22Rv1 (cell line): ENCODE measurements around the gene GLS2.

Source experiments
- ZFX ChIP-seq: fragments of 450-650 bp; IDR thresholded peaks from 2 replicates; pipeline ENCODE4 v1.6.1; 2017; ENCODE audit warnings: antibody characterized with exemption, borderline replicate concordance
- TF ChIP-seq, protein P1 (sequence below): fragments of 450-650 bp; IDR thresholded peaks from 2 replicates; pipeline ENCODE4 v1.5.1; 2017; ENCODE audit warnings: mild to moderate bottlenecking

DNA sequence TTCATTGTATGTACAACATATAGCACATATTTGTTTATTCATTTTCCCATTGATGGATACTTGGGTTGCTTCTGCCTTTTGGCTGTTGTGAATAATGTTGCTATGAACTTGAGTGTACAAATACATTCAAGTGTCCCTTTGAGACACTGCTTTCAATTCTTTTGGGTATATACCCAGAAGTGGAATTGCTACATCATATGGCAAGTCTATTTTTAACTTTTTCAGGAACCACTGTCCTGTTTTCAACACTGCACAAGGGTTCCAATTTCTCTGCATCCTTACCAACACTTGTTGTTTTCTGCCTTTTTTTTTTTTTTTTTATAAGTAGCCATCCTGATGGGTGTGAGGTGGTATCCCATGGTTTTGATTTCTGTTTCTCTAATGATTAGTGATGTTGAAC, 49.6 kb upstream of the GLS2 start:
- TF ChIP-seq, protein P1, sequence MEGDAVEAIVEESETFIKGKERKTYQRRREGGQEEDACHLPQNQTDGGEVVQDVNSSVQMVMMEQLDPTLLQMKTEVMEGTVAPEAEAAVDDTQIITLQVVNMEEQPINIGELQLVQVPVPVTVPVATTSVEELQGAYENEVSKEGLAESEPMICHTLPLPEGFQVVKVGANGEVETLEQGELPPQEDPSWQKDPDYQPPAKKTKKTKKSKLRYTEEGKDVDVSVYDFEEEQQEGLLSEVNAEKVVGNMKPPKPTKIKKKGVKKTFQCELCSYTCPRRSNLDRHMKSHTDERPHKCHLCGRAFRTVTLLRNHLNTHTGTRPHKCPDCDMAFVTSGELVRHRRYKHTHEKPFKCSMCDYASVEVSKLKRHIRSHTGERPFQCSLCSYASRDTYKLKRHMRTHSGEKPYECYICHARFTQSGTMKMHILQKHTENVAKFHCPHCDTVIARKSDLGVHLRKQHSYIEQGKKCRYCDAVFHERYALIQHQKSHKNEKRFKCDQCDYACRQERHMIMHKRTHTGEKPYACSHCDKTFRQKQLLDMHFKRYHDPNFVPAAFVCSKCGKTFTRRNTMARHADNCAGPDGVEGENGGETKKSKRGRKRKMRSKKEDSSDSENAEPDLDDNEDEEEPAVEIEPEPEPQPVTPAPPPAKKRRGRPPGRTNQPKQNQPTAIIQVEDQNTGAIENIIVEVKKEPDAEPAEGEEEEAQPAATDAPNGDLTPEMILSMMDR: no peak
- no peak for TF ChIP-seq ZFX
